Subcutaneous abdominal adipose tissue (tissue), 5 donors: ENCODE data around the gene GSX2.
"Not testable (repeated sequence)": the region's sequence is repeated elsewhere in the genome, so short reads cannot be mapped to it uniquely, and the experiment has no call there.

Experiments used
- H3K27ac ChIP-seq: one replicate; pipeline ENCODE4 v1.7.0; 2013; ENCODE audit warnings: low read depth, mild to moderate bottlenecking, inconsistent platforms, low read length, moderate library complexity
- H3K27me3 ChIP-seq, 5 donors: one replicate each; pipeline ENCODE4 v1.7.0; 2013; ENCODE audit warnings: low read length in 5 of 5, inconsistent platforms in 1 of 5; ENCODE audit not compliant: control insufficient read depth in 5 of 5, insufficient read depth in 4 of 5
- H3K36me3 ChIP-seq, 5 donors: one replicate each; pipeline ENCODE4 v1.7.0; 2013; ENCODE audit warnings: low read length in 5 of 5; ENCODE audit not compliant: control insufficient read depth in 5 of 5, insufficient read depth in 5 of 5
- H3K4me1 ChIP-seq, 5 donors: one replicate each; pipeline ENCODE4 v1.7.0; 2013; ENCODE audit warnings: low read length in 5 of 5, mild to moderate bottlenecking in 3 of 5, moderate library complexity in 1 of 5; ENCODE audit not compliant: control insufficient read depth in 5 of 5, insufficient read depth in 5 of 5
- H3K4me3 ChIP-seq, 5 donors: one replicate each; pipeline ENCODE4 v1.7.0; 2013; ENCODE audit warnings: low read length in 5 of 5, low read depth in 1 of 5
- H3K9ac ChIP-seq, 5 donors: one replicate each; pipeline ENCODE4 v1.7.0; 2013; ENCODE audit warnings: low read length in 5 of 5, mild to moderate bottlenecking in 4 of 5, moderate library complexity in 3 of 5
- H3K9me3 ChIP-seq, 5 donors: one replicate each; pipeline ENCODE4 v1.7.0; 2013; ENCODE audit warnings: low read length in 5 of 5; ENCODE audit not compliant: control insufficient read depth in 5 of 5
- donor health status: healthy.
- donor health status: healthy.
- donor health status: healthy.
- donor health status: healthy.
- donor health status: healthy.

GSX2 gene

GRCh38 chr4:54118850-54119589 lies 19.1 kb downstream of the GSX2 start:
- Histone ChIP-seq H3K27ac (no peak overlapping the region), H3K4me3 (no peak overlapping the region), H3K27me3 (no peaks in the 10 kb centered on the region), H3K36me3 (no peaks in the 10 kb centered on the region), H3K9ac (no peak overlapping the region), H3K4me1 (no peaks in the 10 kb centered on the region), H3K9me3 (no peaks in the 10 kb centered on the region)

GRCh38 chr4:54120518-54120917 lies 20.6 kb downstream of the GSX2 start:
- Histone ChIP-seq H3K36me3 (no peaks in the 10 kb centered on the region), H3K27me3 (no peaks in the 10 kb centered on the region), H3K27ac (no peak overlapping the region), H3K4me3 (no peak overlapping the region), H3K4me1 (no peaks in the 10 kb centered on the region), H3K9ac (no peak overlapping the region), H3K9me3 (no peaks in the 10 kb centered on the region)

- H3K9ac ChIP-seq = no peak overlapping the region
- peaks cover 0 to 10% (median 0%) of the 10 kb centered on the region in 5 donors for H3K9me3 ChIP-seq
- no peak overlapping the region for H3K4me3 ChIP-seq
- no peaks in the 10 kb centered on the region for H3K27me3 ChIP-seq
- no peaks in the 10 kb centered on the region for H3K36me3 ChIP-seq
- H3K27ac ChIP-seq = no peak overlapping the region
- no peaks in the 10 kb centered on the region for H3K4me1 ChIP-seq
Measured at GRCh38 chr4:54127660-54128059, 27.7 kb downstream of the GSX2 start.

- H3K27me3 ChIP-seq, H3K27ac ChIP-seq, H3K4me1 ChIP-seq, H3K4me3 ChIP-seq, H3K9ac ChIP-seq, H3K36me3 ChIP-seq: not testable (repeated sequence)
- H3K9me3 ChIP-seq = peaks cover 0 to 10% (median 4%) of the 10 kb centered on the region in 5 donors
Measured at GRCh38 chr4:54128694-54129093, 28.7 kb downstream of the GSX2 start.

- Histone ChIP-seq H3K4me1 (no peaks in the 10 kb centered on the region), H3K27me3 (no peaks in the 10 kb centered on the region), H3K4me3 (no peak overlapping the region), H3K9me3 (no peaks in the 10 kb centered on the region), H3K9ac (no peak overlapping the region), H3K36me3 (no peaks in the 10 kb centered on the region), H3K27ac (no peak overlapping the region)
Measured at GRCh38 chr4:54139332-54139731, 39.4 kb downstream of the GSX2 start.

- Histone ChIP-seq H3K27ac (no peak overlapping the region), H3K4me3 (no peak overlapping the region), H3K36me3 (no peaks in the 10 kb centered on the region), H3K4me1 (no peaks in the 10 kb centered on the region), H3K27me3 (no peaks in the 10 kb centered on the region), H3K9me3 (no peaks in the 10 kb centered on the region), H3K9ac (no peak overlapping the region)
Measured at GRCh38 chr4:54140287-54140686, 40.3 kb downstream of the GSX2 start.

GRCh38 chr4:54144199-54144598 lies 44.2 kb downstream of the GSX2 start:
- Histone ChIP-seq H3K27me3 (peaks cover 0 to 7% (median 3%) of the 10 kb centered on the region in 5 donors), H3K4me1 (no peaks in the 10 kb centered on the region), H3K4me3 (no peak overlapping the region), H3K9me3 (no peaks in the 10 kb centered on the region), H3K36me3 (no peaks in the 10 kb centered on the region), H3K27ac (no peak overlapping the region), H3K9ac (no peak overlapping the region)

- Histone ChIP-seq H3K9me3 (no peaks in the 10 kb centered on the region), H3K27me3 (peaks cover 0 to 8% (median 3%) of the 10 kb centered on the region in 5 donors), H3K27ac (no peak overlapping the region), H3K36me3 (no peaks in the 10 kb centered on the region), H3K4me3 (no peak overlapping the region), H3K4me1 (peaks cover 0 to 3% (median 0%) of the 10 kb centered on the region in 5 donors), H3K9ac (no peak overlapping the region)
Measured at GRCh38 chr4:54144661-54145171, 44.8 kb downstream of the GSX2 start.

GRCh38 chr4:54146139-54146538 lies 46.2 kb downstream of the GSX2 start:
- Histone ChIP-seq H3K9ac (no peak overlapping the region), H3K36me3 (no peaks in the 10 kb centered on the region), H3K27me3 (peaks cover 0 to 16% (median 3%) of the 10 kb centered on the region in 5 donors), H3K4me1 (peaks cover 0 to 3% (median 0%) of the 10 kb centered on the region in 5 donors), H3K9me3 (no peaks in the 10 kb centered on the region), H3K27ac (no peak overlapping the region), H3K4me3 (no peak overlapping the region)

GRCh38 chr4:54149323-54149722 lies 49.4 kb downstream of the GSX2 start:
- H3K36me3 ChIP-seq = no peaks in the 10 kb centered on the region
- peaks cover 0 to 3% (median 0%) of the 10 kb centered on the region in 5 donors for H3K4me1 ChIP-seq
- H3K27me3 ChIP-seq = peaks cover 0 to 16% (median 3%) of the 10 kb centered on the region in 5 donors
- H3K4me3 ChIP-seq = peak overlapping the region in 2 of 5 donors; percentile 33 to 51
- no peaks in the 10 kb centered on the region for H3K9me3 ChIP-seq
- H3K9ac ChIP-seq = no peak overlapping the region
- H3K27ac ChIP-seq = no peak overlapping the region
